NCI-H1694 (cell line): ENCODE measurements around the gene LPCAT1.
"Not testable (repeated sequence)": the region's sequence is repeated elsewhere in the genome, so short reads cannot be mapped to it uniquely, and the experiment has no call there.

Source experiments
- DNase-seq: peaks from one replicate; lab custom pipeline; 2025; lab: John Stamatoyannopoulos, UW

LPCAT1 gene

DNA sequence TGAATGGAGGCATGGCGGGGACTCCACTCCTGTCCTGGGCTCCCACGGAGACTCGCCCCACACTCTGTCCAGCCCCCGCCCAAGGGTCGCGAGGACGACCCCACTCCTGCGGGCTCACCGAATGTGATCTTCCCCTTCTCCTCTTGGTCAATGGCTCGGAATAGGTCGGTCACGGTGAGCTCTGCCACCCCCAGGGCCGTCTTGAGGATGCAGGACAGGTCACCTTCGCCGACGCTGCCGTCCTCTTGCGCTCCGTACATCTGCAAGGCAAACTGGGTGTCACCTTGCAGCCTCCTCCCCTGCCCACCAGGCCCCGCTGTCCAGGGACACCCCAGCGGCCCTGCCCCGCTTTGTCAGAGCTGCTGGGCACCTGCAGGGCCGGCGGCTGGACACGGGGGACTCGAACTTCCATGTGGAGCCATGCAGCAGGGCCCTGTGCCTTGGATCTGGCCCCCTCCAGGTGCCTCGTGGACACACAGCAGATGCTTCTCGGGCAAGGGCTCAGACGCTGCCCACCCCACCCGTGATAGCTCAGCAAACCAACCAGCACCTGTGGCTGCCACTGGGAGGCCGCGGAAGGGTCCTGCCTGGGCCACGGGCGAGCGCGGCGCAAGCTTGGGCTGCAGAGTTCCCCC lies 57.0 kb downstream of the LPCAT1 start:
- DNase-seq = no peak

DNA sequence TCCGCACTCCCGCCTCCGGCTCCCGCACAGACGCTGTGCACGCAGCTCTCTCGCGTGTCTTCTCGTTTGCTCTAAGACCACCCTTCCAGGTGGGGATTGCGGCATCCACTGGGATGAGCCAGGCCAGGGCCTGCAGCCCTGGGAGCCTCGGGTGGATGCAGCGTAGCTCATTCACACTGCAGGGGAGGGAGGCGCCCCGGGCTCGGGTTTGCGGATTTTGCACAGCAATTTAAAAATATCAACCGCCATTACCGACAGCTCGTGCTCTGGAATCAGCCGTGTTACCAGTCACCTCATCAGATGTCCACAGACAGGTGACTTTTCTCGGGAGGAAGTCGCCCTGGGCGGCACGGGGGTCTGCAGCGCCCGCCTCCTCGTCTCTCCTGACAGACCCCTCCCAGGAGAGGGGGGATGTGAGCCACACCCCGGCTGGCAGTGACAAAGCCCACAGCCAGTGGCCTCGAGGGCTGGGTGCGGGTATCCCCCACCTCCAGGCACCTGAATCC lies 57.7 kb downstream of the LPCAT1 start:
- DNase-seq = no peak

DNA sequence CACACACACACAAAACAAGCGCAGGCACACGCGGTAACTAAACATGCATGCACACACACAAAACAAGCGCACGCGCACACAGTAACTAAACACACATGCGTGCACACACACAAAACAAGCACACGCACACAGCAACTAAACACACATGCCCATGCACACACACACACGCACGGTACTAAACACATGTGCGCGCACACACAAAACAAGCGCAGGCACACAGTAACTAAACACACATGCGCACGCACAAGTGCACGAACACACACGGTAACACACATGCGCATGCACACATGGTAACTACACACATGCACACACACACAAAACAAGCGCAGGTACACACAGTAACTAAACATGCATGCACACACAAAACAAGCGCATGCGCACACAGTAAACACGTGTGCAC lies 58.6 kb downstream of the LPCAT1 start:
- DNase-seq = no peak

DNA sequence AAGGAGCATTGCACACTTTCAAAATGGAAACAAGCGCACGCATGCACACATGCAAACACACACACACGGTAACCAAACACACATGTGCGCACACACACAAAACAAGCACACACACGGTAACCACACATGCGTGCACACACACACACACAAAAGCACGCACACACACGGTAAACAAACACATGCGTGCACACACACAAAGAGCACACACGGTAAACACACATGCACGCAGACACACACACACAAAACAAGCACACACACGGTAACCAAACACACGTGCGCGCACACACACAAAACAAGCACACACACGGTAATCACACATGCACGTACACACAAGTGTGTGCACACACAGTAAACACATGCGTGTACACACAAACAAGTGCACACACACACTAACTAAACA lies 59.2 kb downstream of the LPCAT1 start:
- no peak for DNase-seq

DNA sequence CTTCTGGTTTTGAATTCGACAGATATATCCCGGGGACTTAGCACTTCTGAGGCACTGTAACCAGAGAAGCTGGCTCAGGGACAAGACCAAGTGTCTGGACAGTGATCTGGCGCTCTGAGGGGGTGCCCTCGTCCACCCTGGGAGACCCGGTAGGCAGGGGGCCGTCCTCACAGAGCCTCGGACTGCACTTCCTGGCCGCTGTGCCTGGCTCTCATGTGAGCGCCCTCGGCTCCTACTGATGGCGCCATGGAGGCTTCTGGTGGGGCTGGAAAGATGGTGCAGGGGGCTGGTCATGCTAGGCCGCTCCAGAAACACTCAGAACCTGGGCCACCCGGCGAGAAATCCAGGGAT lies 59.7 kb downstream of the LPCAT1 start:
- no peak for DNase-seq

DNA sequence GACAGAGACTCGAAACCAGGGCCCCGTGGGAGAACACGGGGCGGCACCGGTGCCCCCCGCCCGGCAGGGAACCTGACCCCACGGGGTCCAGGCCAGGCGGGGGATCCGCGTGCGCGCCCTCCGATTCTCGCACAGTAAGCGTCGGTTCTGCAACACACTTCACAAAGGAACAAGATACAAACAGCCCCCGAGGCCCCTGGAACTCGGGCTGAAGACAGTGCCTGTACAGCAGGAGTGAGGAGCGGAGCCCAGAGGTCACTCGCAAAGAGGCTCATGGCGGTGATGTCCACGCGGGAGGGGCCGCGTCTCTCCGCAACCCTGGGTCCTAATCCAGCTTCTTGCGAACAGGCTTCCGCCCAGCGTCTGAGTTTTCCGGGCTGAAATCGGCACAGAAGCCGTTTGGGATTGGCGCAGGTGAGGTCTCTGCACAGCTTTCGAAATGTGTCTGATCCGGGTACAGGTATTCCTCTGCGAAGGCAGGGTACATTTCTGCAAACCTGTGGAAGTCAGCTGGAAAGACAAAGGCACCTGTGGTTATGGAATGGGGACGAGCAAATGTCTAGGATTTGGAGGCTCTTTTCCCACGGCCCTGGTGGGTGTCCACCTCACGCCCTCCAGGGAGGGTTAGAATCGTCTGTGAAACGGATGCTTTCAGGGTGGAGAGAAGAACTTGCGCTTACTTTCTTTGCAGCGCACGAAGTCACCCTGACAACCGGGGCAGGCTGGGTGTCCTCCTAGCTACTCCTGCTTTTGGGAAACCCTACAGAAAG lies 60.2 kb downstream of the LPCAT1 start:
- no peak for DNase-seq

DNA sequence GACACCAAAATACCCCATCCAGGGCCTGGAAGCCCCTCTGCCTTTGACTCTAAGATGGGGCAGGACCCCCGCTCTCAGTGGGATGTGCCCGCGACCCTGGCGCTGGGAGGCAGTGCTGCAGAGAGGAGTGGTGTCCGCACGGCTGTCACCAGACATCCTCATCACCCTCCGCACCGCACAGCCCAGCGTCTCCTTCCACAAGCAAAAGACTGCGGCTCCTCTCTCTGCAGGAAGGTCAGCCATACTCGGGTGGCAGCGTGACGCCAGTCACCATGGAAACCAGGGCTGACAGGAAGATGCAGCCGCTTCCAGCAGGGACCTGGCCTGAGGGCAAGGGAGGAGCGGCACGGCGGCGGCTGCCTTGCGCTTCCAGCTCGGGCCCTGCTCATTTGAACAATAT lies 61.4 kb downstream of the LPCAT1 start:
- DNase-seq = no peak

DNA sequence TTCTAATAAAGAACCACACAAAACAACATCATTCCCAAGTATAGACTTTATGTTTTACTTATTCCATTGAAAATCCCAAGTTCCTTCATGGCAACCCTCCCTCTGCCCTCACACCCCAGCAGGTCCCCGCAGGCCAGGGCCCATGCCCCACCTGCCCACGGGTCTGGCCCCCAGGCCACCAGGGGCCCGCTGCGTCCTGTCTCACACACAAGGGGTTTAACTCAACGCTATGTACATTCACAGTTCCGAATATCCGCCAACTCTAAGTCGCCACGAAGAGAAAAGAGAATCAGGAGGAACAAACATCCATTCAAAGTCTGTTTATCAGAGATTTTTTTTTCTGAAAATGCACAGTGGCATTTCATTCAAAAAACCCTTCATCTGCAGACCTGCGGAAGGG lies 62.4 kb downstream of the LPCAT1 start:
- DNase-seq = no peak

DNA sequence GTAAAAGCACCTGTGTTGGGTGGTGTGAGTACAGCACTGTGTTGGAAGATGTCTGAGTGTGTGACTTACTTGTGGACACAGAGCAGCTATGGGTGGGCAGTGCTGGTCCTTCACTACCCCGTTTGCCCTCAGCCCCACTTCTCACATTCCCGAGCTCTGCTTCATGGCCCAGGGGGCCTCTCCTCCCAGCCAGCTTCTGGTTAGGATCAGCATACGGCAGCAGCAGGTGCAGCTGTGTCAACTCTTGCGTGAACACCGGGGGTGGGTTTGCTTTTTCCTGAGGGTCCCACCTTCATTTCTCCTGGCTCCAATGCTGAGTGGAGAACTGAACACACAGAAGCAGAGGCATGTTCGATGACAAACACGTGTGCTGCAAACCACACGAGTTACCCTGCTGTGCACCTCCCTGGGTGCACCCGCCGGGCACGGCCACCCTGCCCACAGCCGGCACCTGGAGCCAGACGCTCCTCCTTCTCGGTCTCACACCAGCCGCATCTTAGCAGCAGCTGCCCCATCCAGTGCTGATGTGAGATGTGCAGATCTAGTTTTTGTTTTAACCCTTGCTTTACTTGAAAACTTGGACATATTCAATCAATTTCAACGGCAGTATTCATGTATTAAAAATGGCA lies 63.6 kb downstream of the LPCAT1 start:
- no peak for DNase-seq

DNA sequence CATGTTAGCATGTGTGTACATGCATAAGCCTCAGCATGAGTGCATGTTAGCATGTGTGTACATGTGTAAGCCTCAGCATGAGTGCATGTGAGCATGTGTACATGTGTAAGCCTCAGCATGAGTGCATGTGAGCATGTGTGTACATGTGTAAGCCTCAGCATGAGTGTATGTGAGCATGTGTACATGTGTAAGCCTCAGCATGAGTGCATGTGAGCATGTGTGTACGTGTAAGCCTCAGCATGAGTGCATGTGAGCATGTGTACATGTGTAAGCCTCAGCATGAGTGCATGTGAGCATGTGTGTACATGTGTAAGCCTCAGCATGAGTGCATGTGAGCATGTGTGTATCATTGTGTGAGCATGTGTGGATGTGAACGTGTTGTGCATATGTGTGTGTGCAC lies 64.3 kb downstream of the LPCAT1 start:
- DNase-seq = not testable (repeated sequence)

DNA sequence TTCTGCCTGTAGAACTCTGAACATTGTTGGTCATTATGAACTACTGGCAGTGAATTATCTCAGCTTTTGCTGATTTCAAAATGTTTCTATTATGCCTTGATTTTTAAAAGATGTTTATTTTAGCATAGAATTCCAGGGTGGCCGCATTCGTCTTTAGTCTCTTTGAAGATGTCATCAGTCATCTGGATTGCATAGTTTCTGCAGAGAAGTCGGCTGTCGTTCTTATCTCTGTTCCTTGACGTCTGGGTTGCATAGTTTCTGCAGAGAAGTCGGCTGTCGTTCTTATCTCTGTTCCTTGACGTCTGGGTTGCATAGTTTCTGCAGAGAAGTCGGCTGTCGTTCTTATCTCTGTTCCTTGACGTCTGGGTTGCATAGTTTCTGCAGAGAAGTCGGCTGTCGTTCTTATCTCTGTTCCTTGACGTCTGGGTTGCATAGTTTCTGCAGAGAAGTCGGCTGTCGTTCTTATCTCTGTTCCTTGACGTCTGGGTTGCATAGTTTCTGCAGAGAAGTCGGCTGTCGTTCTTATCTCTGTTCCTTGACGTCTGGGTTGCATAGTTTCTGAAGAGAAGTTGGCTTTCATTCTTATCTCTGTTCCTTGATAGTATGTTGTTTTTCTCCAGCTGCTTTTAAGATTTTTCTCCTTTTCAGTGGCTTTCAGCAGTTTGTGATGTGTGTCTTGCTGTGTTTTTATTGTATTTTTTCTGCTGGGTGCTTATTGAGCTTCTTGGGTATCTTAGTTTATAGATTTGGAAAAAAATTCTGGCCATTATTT lies 67.5 kb downstream of the LPCAT1 start:
- not testable (repeated sequence) for DNase-seq

DNA sequence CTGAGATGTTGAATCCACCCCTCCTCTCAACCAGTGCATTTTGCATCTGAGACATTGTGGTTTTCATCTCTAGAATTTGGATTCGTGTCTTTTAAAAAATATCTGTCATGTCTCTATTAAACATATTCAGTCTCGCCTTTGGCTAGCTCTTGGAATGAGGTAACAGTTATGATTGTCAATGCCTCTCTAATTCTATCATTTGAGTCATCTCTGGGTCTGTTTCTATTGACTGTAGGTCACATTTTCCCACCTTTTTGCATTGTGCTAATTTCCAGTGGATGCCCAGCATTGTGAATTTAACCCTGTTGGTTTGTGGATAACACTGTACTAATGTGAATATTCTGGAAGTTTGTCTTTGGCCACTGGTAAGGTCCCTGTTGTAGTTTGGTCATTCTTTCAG lies 70.1 kb downstream of the LPCAT1 start:
- no peak for DNase-seq

DNA sequence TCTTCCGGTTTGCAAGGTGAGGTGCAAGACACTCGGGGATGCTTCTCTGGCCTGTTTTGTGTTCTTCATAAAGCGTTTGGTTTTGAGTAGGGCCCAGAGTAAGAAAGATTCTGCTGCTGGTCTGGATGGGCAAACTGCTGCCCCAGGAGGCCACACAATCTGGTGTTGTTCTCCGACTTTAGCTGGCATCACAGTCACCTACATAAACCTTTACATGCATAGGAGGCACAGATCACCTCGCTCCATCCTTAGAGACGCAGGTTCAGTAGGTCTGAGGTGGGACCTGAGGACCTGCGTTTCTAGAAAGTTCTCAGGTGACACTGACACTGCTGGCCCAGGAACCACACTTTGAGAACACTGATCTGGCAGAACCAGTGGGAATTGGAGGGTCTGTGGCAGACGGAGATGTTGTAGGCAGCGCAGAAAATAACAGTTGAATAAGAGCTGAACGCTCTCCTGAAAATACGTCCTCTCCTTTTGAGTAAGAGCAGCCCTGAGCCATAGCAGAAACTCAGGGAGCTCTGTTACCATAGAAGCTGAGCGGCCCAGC lies 74.6 kb downstream of the LPCAT1 start:
- no peak for DNase-seq

DNA sequence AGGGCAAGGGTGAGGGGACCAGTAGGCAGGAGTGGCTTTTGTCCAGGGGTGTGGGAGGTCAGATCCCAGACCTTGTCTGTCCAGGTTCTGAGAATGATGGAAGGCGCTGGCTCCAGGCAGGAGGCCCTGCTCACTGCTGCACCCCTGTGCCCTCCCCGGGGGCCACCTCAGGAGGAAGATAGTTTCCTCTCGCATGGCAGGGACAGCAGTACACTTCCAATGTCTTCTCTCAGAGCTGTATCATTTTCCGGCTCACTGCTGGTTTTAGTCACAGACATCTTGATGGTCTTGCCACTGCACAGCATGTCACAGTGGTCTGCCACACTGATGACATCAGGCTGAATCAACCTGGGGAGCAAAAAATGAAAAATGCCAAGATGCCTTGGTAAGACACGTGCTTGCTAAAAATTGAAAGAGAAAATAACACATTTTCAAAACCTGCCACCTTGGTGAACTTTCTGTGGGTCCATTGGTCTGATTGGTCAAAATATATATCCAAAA lies 75.2 kb downstream of the LPCAT1 start:
- no peak for DNase-seq

DNA sequence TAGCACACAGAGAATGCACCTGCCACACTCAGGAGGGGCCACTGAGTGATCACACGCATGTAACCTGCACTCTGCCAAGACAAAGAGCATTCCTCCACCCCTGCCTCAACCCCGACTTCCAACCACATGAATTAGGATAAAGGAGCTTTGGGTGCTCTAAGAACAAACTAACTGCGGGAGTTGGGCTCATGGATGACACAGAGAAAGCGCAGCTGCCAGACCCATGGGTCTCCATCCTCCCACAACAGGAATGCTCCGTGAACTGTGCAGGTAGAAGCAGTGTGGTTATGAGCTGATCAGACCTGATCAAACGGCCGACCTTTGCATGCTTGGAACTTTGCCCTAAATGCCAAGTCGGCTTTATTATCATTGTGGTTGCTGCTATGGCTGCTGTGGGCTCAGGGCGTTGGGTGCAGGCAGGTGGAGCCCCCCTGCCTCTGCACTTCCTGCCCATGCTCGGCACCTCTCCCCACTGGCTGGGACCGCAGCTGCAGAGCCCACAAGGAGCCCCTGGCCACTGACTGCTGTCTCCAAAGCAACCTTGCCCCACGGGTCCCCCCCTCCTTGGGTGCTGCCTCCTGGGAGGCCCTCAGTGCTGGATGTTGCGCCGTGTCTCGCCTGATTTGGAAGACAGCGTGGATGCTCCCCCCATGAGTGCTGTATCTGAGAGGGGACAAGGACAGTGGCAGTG lies 75.9 kb downstream of the LPCAT1 start:
- DNase-seq = no peak

DNA sequence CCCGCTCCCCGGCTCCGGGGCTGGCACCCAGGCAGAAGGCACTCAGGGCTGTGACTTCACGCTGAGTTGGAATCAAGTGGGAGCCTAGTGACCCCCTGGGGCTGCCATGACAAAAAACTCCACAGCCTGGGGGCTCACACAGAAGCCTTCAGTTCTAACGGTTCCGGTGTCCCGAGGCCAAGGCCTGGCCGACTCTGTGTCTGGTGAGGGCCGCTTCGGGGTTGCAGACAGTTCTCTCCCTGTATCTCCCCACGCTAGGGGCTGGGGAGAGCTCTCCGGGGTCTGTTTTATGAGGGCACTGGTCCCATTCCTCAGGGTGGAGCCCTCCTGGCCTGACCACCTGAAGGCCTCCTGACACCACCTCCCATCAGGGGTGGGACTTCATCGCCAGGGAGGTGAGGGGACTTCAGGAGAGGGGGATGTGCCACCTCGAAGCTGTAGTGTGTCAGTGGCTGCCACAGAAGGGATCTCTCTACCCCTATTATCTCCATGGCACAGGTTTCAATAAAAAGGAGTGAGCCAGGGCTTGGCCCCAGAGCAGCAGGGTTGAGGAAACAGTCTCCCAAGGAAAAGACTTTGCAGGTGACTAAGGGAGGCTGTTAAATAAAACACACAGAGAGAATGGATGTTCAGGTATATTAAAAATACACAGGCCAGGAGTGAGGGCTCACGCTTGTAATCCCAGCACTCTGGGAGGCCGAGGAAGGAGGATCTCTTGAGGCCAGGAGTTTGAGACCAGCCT lies 77.0 kb downstream of the LPCAT1 start:
- no peak for DNase-seq

DNA sequence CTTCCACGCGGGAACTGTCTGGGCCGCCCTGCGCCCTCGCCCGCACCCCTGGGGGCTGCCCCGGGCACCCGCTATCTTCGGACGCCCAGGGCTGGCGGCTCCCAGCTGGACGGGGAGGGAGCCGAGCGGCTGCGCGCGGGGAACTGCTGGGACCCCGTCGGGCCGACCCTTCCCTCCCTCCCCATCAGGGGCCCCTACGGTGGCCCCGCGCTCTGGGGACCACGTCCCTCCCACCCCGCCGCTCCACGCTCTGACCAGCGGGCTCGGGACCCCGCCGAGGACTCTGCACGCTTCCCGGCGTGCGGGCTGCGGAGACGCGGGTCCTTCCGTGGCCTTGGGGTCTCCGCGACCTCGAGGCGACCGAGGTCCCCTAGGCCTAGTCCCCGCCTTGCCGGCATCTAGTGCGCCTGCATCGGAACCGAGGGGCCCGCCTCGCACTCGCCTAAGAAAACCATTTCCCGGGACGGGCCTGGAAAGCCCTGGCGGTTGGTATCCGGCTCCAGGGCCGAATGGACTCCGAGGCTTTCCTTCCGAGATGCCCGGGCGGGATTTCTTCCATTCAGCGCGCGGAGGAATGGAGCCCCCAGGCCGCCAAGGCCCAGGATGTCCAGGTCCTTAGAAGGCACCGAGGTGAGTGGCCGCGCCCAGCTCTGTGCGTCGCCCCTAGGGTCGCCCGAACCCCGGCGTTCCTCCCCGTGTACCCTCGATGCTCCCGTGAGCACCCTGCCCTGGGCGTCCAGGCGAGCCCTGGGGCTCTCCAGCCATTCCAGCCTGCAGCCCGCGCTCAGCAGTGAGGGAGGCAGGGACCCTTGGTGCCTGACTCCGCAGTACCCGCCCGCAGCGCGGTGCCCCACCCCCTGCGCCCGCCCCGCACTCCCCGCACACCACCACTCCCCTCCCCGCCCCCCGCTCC lies 77.8 kb downstream of the LPCAT1 start:
- DNase-seq = no peak

DNA sequence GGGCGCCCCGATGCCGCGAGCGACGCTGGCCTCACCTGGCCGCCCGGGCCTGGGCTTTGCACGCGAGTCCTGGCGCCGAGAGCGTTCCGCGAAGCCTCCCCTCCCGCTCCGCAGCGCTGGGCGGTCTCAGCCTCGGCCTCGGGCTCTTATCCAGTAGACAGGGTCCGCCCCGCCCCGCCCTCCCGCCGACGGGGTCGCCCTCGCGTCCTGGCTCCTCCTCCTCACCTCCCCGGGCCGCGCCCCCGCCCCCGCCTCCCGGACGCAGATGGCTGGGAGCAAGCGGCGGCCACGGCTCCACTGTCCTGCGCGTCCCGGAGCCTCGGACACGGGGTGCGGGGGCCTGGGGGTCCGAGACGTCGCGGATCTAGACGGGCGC lies 78.5 kb downstream of the LPCAT1 start, which contains the start of gene SLC6A3:
SLC6A3 (minus strand) TSS at position 128 of the 376 bp plus-strand sequence. CDS start 2,243 bp downstream, outside the sequence.
- DNase-seq = peak; percentile 69

DNA sequence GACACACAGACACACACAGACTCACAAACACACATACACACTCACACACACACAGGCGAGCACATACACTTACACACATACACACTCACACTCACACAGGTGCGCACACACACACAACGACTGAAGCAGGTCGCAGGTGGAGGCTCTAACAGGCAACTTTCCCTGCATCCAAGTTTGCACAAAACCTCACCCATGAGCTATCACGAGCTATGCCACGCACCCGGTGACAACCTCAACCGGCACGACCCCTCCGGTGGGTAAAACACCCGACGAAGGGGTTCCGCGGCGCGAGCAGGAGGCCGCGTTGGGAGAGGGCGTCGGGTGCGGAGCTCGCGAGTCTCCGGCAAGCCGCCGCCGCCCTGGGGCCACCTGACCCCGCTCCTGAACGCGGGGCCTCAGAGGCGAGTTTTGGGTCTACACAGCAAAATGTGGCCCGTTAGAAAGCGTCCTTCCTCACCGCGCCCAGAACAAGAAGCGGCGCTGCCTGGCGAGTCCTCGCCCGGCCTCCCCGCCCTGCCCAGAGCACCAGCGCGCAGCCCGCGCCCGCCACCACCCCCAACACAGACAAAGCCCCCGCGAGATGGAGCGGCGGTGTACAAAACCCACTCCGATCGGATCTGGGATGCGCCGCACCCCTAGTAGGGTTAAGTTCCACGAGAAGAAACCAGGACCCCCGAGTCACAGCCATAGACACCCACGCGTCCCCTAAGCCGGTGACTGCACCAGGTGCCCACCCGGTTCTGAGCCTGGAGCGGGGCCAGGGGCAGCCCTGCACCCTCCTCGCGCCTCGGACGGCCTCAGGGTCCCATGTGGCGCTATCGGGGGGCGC lies 79.2 kb downstream of the LPCAT1 start:
- no peak for DNase-seq
